Natural killer cell (primary cell): Measurements from ENCODE around the gene HAUS3. TPM values are rescaled to one million over a fixed set of nuclear protein-coding genes. Genes with fewer than 3 reads are reported as not detected.

Experiments used
- ATAC-seq, 3 donors: fragments of 150-1000 bp in 2 of 3; fragments of 200-7000 bp in 1 of 3; cut with Tn5 transposase; 1 replicate in 1 of 3; 2 replicates in 2 of 3; pipeline ENCODE4 v1.10.0; 2021; ENCODE audit warnings: mild to moderate bottlenecking in 2 of 3, moderate library complexity in 2 of 3
- DNase-seq, 2 donors: peaks; one replicate each; pipeline versions ENCODE4 v3.0.0 to v3.0.0-alpha.2; 2013 to 2021; ENCODE audit warnings: mixed read lengths in 1 of 2
- H3K27ac ChIP-seq: one replicate; pipeline ENCODE4 v1.5.1; 2013; ENCODE audit warnings: mild to moderate bottlenecking, low read length
- H3K27me3 ChIP-seq: one replicate; pipeline ENCODE4 v1.6.1; 2013; ENCODE audit warnings: low read length; ENCODE audit not compliant: control insufficient read depth, insufficient read depth
- H3K36me3 ChIP-seq: one replicate; pipeline ENCODE4 v1.6.1; 2013; ENCODE audit warnings: low read length; ENCODE audit not compliant: control insufficient read depth, insufficient read depth
- H3K4me1 ChIP-seq: one replicate; pipeline ENCODE4 v1.6.1; 2013; ENCODE audit warnings: low read length; ENCODE audit not compliant: control insufficient read depth, insufficient read depth
- H3K4me3 ChIP-seq: one replicate; pipeline ENCODE4 v1.5.1; 2013; ENCODE audit warnings: low read length
- H3K9me3 ChIP-seq: one replicate; pipeline ENCODE4 v1.6.1; 2013; ENCODE audit warnings: low read length; ENCODE audit not compliant: control insufficient read depth, insufficient read depth
- H3K27ac Mint-ChIP-seq, 2 donors: one replicate each; pipeline ENCODE4 v1.8.0; 2022; ENCODE audit warnings: mild to moderate bottlenecking in 2 of 2, mixed read lengths in 2 of 2, moderate library complexity in 1 of 2
- H3K27me3 Mint-ChIP-seq, 2 donors: one replicate each; pipeline ENCODE4 v1.8.0; 2022; ENCODE audit warnings: low read depth in 2 of 2, mixed read lengths in 2 of 2
- H3K36me3 Mint-ChIP-seq: one replicate; pipeline ENCODE4 v1.8.0; 2022; ENCODE audit warnings: mixed read lengths
- H3K4me1 Mint-ChIP-seq, 2 donors: one replicate each; pipeline ENCODE4 v1.8.0; 2022; ENCODE audit warnings: mixed read lengths in 2 of 2
- H3K4me3 Mint-ChIP-seq: one replicate; pipeline ENCODE4 v1.8.0; 2022; ENCODE audit warnings: mild to moderate bottlenecking, moderate library complexity, mixed read lengths
- H3K9me3 Mint-ChIP-seq, 2 donors: one replicate each; pipeline ENCODE4 v1.8.0; 2022; ENCODE audit warnings: mixed read lengths in 2 of 2
- WGBS: methylation state at CpG from one replicate; pipeline ENCODE4 v1.1.7; 2013; ENCODE audit warnings: missing lambda C conversion rate; ENCODE audit not compliant: insufficient coverage; 5-methylcytosine and 5-hydroxymethylcytosine counted together
- intact Hi-C: fragments of 100-400 bp; cut with micrococcal nuclease; formaldehyde crosslinking; loops from one replicate; pipeline ENCODE4 v1.14.2; 2022
- total RNA-seq, 4 donors: library from RNA; stranded (reverse); fragments of 120-200 nt in 1 of 4; gene quantifications; one replicate each; pipeline versions ENCODE4 v1.2.3 to v1.2.4, GENCODE V29; 2013 to 2022
- TF ChIP-seq, protein P1 (sequence below): fragments of 200-600 bp; IDR thresholded peaks from one replicate; pipeline ENCODE4 v1.8.0; 2022; ENCODE audit warnings: antibody characterized with exemption

The HAUS3 gene
- total RNA-seq, 3 donors from 2014 or later (not counting 1 experiment from before 2014, with no cell fraction given): 38.0 to 50.3 (median 49.4) TPM

DNA sequence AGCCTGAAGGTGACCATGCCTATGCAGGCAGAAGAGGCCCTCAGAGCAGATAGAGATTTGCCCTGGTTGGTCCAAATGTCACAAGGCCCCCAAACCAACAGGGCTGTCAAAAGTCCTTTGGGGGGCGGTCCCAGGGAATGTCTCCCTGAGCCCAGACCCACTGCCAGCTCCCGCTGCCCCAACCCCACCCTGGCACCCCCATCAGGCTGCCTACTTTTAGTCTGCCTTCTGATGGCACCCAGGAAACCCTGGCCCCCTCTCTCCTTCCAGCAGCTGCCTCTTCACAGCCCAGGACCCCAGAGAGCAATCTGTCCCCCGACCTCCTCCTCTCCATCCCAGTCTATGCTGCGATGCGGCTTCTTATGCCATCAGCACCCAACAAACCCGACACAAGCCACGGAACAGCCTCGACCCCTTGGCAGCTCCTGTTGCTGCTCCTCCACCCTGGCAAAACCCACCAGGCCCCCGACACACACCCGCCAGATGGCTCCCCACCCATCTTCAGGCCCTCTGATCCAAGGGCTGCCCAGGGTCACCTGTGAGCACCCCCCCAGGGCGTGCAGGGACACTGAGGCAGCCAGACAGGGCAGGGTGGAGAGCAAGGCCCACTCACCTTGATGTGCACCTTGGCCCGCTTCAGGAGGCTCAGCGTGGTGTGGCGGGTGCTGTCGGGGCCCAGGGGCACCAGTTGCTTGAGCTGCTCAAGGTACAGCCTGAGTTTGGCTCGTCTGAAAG lies 10.0 kb upstream of the HAUS3 start:
- H3K27ac ChIP-seq: no peak overlapping the region
- H3K4me3 Mint-ChIP-seq: no peak overlapping the region
- H3K36me3 ChIP-seq: peaks cover 48% of the 10 kb centered on the region
- no peaks in the 10 kb centered on the region for H3K9me3 Mint-ChIP-seq
- H3K36me3 Mint-ChIP-seq: no peaks in the 10 kb centered on the region
- peaks cover 2 to 14% of the 10 kb centered on the region in 2 donors for H3K4me1 Mint-ChIP-seq
- ATAC-seq (no peak), DNase-seq (peak in 1 of 2 donors; percentile 13)
- no peaks in the 10 kb centered on the region for H3K9me3 ChIP-seq
- TF ChIP-seq, protein P1, sequence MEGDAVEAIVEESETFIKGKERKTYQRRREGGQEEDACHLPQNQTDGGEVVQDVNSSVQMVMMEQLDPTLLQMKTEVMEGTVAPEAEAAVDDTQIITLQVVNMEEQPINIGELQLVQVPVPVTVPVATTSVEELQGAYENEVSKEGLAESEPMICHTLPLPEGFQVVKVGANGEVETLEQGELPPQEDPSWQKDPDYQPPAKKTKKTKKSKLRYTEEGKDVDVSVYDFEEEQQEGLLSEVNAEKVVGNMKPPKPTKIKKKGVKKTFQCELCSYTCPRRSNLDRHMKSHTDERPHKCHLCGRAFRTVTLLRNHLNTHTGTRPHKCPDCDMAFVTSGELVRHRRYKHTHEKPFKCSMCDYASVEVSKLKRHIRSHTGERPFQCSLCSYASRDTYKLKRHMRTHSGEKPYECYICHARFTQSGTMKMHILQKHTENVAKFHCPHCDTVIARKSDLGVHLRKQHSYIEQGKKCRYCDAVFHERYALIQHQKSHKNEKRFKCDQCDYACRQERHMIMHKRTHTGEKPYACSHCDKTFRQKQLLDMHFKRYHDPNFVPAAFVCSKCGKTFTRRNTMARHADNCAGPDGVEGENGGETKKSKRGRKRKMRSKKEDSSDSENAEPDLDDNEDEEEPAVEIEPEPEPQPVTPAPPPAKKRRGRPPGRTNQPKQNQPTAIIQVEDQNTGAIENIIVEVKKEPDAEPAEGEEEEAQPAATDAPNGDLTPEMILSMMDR: no peak
- no peak overlapping the region for H3K4me3 ChIP-seq
- no peaks in the 10 kb centered on the region for H3K27me3 ChIP-seq
- H3K4me1 ChIP-seq: no peaks in the 10 kb centered on the region
- intact Hi-C loops: no loop called here
- WGBS: 95% methylated on average over 16 of the region's 16 CpGs
- H3K27ac Mint-ChIP-seq: peak overlapping the region; percentile 34 to 70
- H3K27me3 Mint-ChIP-seq: no peaks in the 10 kb centered on the region

DNA sequence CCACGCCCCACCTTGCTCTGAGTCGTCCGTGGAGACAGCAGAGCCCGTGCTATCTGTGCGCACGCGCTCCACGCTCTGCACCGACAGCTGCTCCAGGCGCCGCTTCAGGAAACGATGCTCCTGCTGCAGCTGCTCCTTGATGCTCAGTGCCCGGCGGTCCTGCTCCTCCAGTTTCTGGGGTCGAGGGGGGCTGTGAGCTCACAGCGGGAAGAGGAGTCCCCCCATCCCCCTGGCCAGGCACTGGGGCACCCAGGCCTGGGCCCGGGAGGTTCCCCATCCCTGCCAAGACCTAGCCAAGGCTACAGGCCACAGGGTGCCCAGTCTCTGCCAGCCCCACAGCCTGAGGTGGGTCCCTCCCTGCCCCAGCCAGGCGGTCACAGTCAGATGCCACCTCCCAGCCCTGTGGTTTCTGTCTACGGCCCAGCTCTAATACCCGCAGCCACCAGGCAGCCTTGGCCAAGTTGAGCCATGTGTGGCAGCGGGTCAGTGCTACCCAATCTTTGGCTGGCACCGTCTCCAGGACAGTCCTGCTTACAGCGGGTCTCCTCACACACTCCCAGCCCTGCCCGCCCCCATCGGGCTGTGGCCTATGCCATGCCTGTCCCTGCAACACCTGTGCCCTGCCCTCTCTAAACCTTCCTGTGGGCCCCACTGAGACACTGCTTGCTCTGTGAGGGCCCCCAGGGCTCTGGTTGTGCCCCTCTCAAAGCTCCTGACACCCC lies 9.3 kb upstream of the HAUS3 start:
- no peak overlapping the region for H3K27ac ChIP-seq
- H3K4me1 Mint-ChIP-seq: peaks cover 0 to 11% of the 10 kb centered on the region in 2 donors
- intact Hi-C loops: no loop called here
- no peak overlapping the region for H3K4me3 ChIP-seq
- ATAC-seq: no peak
- peak overlapping the region; percentile 34 to 70 for H3K27ac Mint-ChIP-seq
- H3K27me3 ChIP-seq: no peaks in the 10 kb centered on the region
- peaks cover 48% of the 10 kb centered on the region for H3K36me3 ChIP-seq
- WGBS: 95% methylated on average over 25 of the region's 25 CpGs
- DNase-seq: no peak
- no peaks in the 10 kb centered on the region for H3K27me3 Mint-ChIP-seq
- TF ChIP-seq, protein P1: no peak
- H3K9me3 Mint-ChIP-seq: no peaks in the 10 kb centered on the region
- no peak overlapping the region for H3K4me3 Mint-ChIP-seq
- H3K4me1 ChIP-seq: no peaks in the 10 kb centered on the region
- no peaks in the 10 kb centered on the region for H3K36me3 Mint-ChIP-seq
- H3K9me3 ChIP-seq: no peaks in the 10 kb centered on the region

DNA sequence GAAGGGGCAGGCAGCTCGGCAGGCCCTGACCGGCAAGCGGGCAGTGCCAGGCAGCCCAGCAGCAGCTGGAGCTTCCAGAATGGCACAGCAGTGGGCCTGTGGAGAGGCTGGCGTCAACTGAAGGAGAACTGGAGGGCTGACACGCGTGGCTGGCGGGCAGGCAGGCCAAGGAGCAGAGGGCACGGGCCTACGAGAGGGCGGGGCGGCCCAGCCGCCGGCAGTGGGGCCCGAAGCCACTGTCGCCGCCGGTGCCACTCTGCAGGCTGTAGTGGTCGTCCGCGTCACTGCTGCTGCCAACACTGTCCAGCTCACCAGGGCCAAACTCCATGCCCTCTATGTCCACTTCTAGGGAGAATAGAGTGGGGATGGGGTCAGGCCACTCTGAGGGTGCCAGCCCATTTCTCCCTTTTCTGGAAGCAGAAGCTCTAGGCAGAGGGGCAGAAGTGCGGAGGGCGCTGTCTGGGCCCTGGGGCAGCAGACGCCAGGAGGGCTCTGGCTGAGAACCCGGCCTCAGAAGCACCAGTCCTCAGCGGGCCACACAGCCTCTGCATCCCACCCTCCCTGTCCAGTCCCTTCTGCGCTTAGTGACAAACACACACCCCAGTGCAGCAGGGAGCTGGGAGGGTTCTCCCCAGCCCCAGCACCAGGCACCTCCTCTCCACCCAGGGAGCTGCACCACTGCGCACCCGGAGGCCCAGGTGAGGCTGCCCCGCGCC lies 8.6 kb upstream of the HAUS3 start:
- Histone ChIP-seq H3K4me1 (peaks cover 5% of the 10 kb centered on the region), H3K27ac (no peak overlapping the region), H3K4me3 (no peak overlapping the region), H3K27me3 (no peaks in the 10 kb centered on the region), H3K36me3 (peaks cover 44% of the 10 kb centered on the region), H3K9me3 (no peaks in the 10 kb centered on the region)
- H3K4me3 Mint-ChIP-seq: peak overlapping the region; percentile 21
- H3K4me1 Mint-ChIP-seq: peaks cover 0 to 12% of the 10 kb centered on the region in 2 donors
- TF ChIP-seq, protein P1: no peak
- H3K27me3 Mint-ChIP-seq: no peaks in the 10 kb centered on the region
- H3K27ac Mint-ChIP-seq: no peak overlapping the region
- H3K9me3 Mint-ChIP-seq: no peaks in the 10 kb centered on the region
- peak in 1 of 3 donors; percentile 5 for ATAC-seq
- WGBS: 97% methylated on average over 30 of the region's 30 CpGs
- no peaks in the 10 kb centered on the region for H3K36me3 Mint-ChIP-seq
- intact Hi-C loops: no loop called here
- peak in 1 of 2 donors; percentile 16 for DNase-seq
